Measurements from ENCODE around the gene RNLS.
A peak's percentile ranks its signal among the peaks of the same experiment; 100 is the strongest.
"Not testable (repeated sequence)": the region's sequence is repeated elsewhere in the genome, so short reads cannot be mapped to it uniquely, and the experiment has no call there.

Gene RNLS

DNA sequence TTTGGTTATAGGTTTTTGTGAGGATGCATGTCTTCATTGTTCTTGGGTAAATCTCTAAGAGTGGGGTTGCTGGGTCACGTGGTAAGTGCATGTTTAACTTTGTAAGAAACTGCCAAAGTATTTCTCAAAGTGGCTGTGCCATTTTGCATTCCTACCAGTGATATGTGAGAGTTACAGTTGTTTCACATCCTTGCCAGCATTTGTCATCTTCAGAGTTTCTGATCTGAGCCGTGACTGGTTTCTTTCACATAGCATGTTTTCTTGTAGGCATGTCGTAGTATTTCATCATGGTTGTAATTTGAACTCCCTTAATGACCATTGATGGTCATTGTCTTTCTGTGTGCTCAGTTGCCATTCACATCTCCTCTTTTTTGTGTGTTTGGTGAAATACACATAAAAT, 286.0 kb downstream of the RNLS start:
- no peaks in the 10 kb centered on the region for H3K4me1 Mint-ChIP-seq (ENCODE audit: low read depth in 2 of 2)
- no peak for DNase-seq
- no peaks in the 10 kb centered on the region for H3K9me3 Mint-ChIP-seq
- no peaks in the 10 kb centered on the region for H3K36me3 Mint-ChIP-seq (ENCODE audit: insufficient read depth)
- H3K27me3 Mint-ChIP-seq, result no peaks in the 10 kb centered on the region
- H3K27ac Mint-ChIP-seq, result no peak overlapping the region
- no peak overlapping the region for H3K4me3 Mint-ChIP-seq
- ATAC-seq (replicated peaks), result no peak

DNA sequence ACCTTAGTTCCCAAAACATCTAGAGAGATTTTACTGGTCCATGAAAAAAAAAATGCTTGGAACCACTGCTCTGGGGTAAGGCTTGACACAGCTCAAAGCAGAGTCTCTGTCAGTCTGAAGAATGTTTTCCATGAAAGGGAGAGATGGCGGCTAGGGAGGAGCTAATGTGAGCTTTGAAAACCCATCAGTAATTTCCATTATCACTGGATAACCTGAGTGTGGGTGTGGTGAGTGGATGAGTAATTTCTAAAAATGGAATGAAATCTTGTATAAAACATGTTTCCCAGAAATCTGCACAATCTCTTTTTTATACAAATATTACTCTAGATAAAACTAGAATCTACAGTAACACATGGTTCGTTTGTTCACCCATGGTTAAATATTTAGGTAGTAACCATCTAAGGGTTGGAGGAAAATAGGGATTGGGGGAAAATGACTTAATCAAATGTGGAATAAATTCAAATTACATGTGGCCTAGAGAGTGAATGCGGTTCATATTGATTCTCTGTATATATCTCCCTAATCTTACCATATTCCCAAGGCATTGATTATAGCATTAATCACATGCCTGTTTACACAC, 289.4 kb downstream of the RNLS start:
- Mint-ChIP-seq H3K9me3 (no peaks in the 10 kb centered on the region), H3K27me3 (no peaks in the 10 kb centered on the region), H3K4me1 (ENCODE audit: low read depth in 2 of 2) (no peaks in the 10 kb centered on the region), H3K27ac (no peak overlapping the region), H3K4me3 (no peak overlapping the region), H3K36me3 (ENCODE audit: insufficient read depth) (no peaks in the 10 kb centered on the region)
- ATAC-seq (replicated peaks) (no peak), DNase-seq (no peak)

DNA sequence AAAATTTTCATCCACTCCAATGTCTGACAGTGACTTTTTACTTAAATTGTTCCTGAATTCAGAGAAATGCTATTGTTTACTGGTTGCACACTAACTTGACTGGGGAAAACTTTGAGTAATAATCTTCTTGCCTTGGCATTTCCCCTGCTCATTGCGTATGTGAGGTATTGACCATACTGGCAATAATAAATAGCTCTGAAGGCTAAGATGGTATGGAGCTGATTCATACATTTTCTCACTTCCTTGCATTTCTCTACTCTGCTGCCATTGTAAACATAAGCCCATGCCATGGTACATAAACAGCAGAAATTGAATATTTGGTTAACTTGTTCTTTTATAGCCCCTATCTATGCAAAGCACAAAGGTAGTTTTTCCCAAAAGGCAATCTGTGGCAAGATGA, 290.0 kb downstream of the RNLS start:
- DNase-seq (no peak), ATAC-seq (replicated peaks) (no peak)
- Mint-ChIP-seq H3K4me1 (ENCODE audit: low read depth in 2 of 2) (no peaks in the 10 kb centered on the region), H3K27me3 (no peaks in the 10 kb centered on the region), H3K27ac (no peak overlapping the region), H3K4me3 (no peak overlapping the region), H3K36me3 (ENCODE audit: insufficient read depth) (no peaks in the 10 kb centered on the region), H3K9me3 (no peaks in the 10 kb centered on the region)

DNA sequence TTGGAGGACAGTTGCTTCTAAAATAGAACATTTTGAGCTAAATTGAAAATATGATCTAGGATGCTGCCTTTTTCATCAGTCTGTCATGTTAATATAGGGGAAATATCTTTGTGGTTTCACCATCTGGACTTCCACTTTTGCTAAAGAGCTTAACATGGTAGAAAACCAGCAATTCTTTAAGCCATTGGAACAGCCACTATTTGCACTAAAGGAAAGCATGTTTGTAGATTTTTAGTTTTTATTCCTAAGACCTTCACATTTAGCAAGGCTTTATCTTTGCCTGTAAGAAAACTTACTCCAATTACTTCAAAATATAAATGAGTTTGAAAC, 291.0 kb downstream of the RNLS start:
- ATAC-seq (replicated peaks) (no peak), DNase-seq (no peak)
- Mint-ChIP-seq H3K36me3 (ENCODE audit: insufficient read depth) (no peaks in the 10 kb centered on the region), H3K27me3 (no peaks in the 10 kb centered on the region), H3K4me1 (ENCODE audit: low read depth in 2 of 2) (no peaks in the 10 kb centered on the region), H3K27ac (no peak overlapping the region), H3K4me3 (no peak overlapping the region), H3K9me3 (no peaks in the 10 kb centered on the region)

DNA sequence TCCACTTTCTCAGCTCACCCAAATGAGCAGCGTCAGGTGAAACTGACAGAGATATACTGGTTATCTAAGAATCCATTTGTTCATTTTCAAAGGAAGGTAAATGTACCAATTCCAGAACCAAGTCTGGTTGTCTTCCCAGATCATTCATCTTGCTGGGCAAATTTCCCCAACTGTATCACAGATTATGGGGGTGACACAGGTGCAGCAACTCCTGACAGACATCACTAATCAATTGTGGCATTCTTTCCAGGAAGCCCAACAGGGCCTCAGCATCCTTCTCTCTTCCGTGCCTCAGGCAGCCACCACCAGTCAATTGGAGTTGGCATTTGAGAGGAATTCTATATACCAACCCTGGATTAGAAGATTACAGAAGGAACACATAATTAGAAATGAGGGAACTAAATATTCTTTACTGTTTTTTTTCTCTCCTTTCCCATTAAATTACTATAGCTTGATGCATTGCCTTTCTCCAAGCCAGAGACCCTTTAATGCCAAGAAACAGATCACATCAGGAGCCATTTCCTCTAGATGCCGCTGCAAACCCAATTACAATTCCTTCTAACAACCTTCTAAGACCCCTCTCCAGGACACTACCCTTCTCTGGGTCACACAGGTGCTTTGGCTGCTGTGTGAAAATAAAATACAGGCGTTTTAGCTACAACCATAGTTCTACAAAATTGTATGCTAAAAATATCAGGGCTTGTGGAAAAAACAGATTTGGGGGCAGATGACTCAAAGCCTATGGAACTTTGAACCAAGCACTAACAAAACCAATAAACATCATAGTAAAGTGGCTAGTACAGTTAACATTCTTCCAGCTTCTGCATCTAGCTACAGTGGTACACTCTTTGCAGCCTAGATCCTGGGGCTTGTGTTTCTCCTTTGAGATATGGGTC, 291.6 kb downstream of the RNLS start:
- DNase-seq (no peak), ATAC-seq (replicated peaks) (no peak)
- H3K9me3 Mint-ChIP-seq, result no peaks in the 10 kb centered on the region
- no peak overlapping the region for H3K27ac Mint-ChIP-seq
- H3K36me3 Mint-ChIP-seq (ENCODE audit: insufficient read depth), result no peaks in the 10 kb centered on the region
- no peaks in the 10 kb centered on the region for H3K27me3 Mint-ChIP-seq
- H3K4me1 Mint-ChIP-seq (ENCODE audit: low read depth in 2 of 2), result no peaks in the 10 kb centered on the region
- no peak overlapping the region for H3K4me3 Mint-ChIP-seq

DNA sequence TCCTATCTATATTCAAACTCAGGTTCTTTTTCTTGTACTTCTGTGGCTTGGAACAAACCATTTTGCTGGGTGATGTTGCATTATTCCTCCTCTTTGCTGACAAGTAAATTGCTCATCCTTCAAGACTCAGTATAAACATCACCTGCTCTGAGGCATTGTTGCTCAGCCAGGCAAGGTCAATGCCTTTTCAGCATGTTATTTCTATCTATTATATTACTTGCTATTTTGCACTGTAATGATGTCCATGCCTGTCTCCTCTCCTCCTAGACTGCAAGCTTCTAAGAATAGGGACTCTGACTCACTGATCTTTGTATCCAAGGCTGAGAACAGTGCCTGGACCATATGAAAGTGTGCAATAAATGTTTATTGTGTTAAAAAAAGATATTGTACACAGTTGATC, 293.8 kb downstream of the RNLS start:
- Mint-ChIP-seq H3K4me1 (ENCODE audit: low read depth in 2 of 2) (no peaks in the 10 kb centered on the region), H3K4me3 (no peak overlapping the region), H3K27me3 (no peaks in the 10 kb centered on the region), H3K9me3 (no peaks in the 10 kb centered on the region), H3K27ac (no peak overlapping the region), H3K36me3 (ENCODE audit: insufficient read depth) (no peaks in the 10 kb centered on the region)
- ATAC-seq (replicated peaks), result no peak
- DNase-seq, result no peak

DNA sequence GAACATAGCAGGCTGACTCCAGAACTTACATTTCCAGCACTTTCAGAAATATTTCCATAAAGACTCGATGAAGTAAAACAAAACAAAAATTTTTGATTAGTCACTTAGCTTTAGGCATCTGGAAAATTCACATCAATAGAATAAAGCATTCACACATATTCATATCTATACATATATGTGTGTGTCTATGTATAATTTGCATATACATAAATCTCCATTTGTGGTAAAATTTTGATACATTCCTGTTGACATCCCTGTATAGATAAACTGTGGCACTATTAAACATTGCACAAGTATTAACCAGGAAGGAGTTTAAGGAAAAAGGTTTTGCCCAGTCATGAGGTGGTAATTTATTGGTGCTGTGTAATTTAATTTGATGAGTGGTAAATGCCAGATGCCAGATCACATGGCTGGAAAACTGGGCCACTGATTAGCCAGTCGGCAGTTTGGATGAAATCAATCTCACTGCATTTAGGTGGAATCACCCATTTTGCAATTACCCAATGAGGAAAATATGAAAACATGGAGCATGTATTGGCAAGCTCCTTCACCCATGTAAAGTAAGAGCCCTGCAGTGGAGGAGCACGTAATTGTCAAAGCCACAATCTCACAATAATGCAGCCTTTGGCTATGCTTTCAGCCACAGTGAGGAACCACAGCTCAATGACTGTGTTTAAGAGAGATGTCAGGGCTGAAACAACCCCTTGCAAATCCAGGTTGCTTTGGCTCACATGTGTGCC, 294.6 kb downstream of the RNLS start:
- DNase-seq (no peak), ATAC-seq (replicated peaks) (no peak)

DNA sequence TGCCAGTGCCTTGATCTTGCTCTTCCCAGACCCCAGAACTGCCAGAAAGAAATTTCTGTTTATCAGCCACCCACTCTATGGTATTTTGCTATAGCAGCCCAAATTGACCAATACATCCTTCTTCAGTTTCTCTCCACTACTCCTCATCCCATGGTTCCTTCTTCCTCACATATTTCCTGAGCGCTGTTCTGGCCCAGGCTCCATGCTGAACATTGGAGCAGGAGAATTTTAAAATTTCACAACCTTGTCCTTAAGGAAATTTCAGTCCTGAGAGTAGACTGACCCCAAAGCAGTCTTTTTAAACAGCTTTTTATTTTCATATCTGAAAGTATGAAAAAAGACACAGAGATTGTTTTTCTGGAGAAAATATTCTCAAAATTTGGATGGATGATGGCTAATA, 297.1 kb downstream of the RNLS start:
- no peaks in the 10 kb centered on the region for H3K27me3 Mint-ChIP-seq
- ATAC-seq (replicated peaks), result no peak
- H3K9me3 Mint-ChIP-seq, result no peaks in the 10 kb centered on the region
- no peak overlapping the region for H3K27ac Mint-ChIP-seq
- peaks cover 0 to 8% of the 10 kb centered on the region in 2 donors for H3K4me1 Mint-ChIP-seq (ENCODE audit: low read depth in 2 of 2)
- no peak for DNase-seq
- no peaks in the 10 kb centered on the region for H3K36me3 Mint-ChIP-seq (ENCODE audit: insufficient read depth)
- H3K4me3 Mint-ChIP-seq, result no peak overlapping the region

More for the DNA sequence above, 294.6 kb downstream of the RNLS start:
- Mint-ChIP-seq H3K9me3 (no peaks in the 10 kb centered on the region), H3K4me1 (ENCODE audit: low read depth in 2 of 2) (no peaks in the 10 kb centered on the region), H3K36me3 (ENCODE audit: insufficient read depth) (no peaks in the 10 kb centered on the region), H3K4me3 (no peak overlapping the region), H3K27me3 (no peaks in the 10 kb centered on the region), H3K27ac (no peak overlapping the region)

DNA sequence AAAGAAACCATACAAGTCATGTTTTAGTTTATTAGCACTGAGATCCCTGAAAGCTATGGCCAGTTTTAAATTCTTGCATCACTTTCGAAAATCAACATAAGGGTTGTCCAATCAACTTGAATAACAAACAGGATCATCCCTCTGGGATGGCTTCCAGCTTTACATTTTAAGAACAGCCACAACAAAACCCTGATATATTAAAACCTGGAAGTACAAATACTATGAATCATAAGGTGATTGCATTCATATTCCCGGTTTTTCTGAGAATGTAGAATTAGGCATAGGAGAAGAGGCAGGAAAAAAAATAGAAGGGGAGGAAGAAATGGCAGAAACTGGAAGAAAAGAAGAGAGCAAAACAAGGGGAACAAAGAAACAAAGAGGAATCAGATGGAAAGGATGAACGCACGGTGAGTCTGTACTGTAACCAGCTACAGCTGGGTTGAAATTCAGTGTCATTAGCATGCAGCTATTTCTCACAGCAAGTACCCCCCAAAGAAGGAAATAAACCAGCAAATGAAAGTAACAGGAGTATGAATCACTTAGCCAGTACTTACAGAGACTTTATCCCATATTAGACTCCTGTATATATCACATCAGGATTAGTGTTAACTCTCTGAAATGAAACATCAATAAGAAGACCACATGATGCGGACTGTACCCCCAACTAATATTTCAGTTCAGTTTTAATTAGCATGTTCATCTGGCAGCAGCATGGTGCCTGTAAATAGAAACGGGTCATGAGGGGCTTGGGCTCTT, 301.3 kb downstream of the RNLS start:
- DNase-seq (no peak), ATAC-seq (replicated peaks) (no peak)
- no peaks in the 10 kb centered on the region for H3K27me3 Mint-ChIP-seq
- peaks cover 12 to 14% of the 10 kb centered on the region in 2 donors for H3K4me1 Mint-ChIP-seq (ENCODE audit: low read depth in 2 of 2)
- no peaks in the 10 kb centered on the region for H3K9me3 Mint-ChIP-seq
- no peaks in the 10 kb centered on the region for H3K36me3 Mint-ChIP-seq (ENCODE audit: insufficient read depth)
- H3K27ac Mint-ChIP-seq, result peak overlapping the region in 1 of 2 donors; percentile 1
- no peak overlapping the region for H3K4me3 Mint-ChIP-seq

DNA sequence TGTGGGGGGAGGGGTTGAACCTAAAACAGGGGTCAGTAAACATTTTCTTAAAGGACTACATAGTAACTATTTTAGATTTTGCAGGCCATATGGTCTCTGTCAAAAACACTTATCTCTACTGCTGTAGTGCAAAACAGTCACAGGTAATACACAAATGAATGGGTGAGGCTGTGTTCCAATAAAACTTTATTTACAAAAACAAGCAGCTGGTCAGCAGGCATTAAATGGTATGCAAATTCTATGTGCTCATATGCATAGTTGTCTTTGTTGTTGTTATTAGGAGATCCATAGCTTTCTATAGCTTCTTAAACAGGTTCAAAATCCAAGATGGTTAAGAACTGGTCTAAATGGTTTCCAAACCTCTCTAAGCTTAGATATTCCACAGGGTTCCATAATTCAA, 302.6 kb downstream of the RNLS start:
- Mint-ChIP-seq H3K4me1 (ENCODE audit: low read depth in 2 of 2) (peaks cover 12 to 14% of the 10 kb centered on the region in 2 donors), H3K27ac (no peak overlapping the region), H3K9me3 (no peaks in the 10 kb centered on the region), H3K36me3 (ENCODE audit: insufficient read depth) (no peaks in the 10 kb centered on the region), H3K27me3 (no peaks in the 10 kb centered on the region), H3K4me3 (no peak overlapping the region)
- no peak for DNase-seq
- ATAC-seq (replicated peaks), result no peak

DNA sequence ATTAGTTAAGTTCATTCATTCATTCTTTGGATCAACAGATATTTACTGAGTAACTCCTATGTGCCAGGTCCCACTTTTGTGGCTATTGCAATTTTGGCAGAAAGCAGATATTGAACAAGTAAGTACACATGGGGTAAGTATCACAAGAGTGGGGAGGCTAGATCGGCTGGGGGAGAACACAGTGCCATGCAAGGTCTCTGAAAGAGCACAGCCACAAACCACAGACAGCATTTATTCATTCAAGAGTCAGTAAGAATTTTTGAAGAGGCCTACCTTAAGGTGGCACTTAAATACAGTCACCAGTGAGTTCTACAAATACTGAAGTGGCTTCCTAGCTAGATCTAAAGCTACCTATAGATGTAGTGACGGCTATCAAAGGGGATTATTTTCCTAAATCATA, 304.2 kb downstream of the RNLS start:
- peaks cover 12 to 19% of the 10 kb centered on the region in 2 donors for H3K4me1 Mint-ChIP-seq (ENCODE audit: low read depth in 2 of 2)
- ATAC-seq (replicated peaks) (peak; percentile 29), DNase-seq (no peak)
- H3K36me3 Mint-ChIP-seq (ENCODE audit: insufficient read depth), result no peaks in the 10 kb centered on the region
- no peak overlapping the region for H3K4me3 Mint-ChIP-seq
- H3K27ac Mint-ChIP-seq, result peak overlapping the region in 1 of 2 donors; percentile 23
- no peaks in the 10 kb centered on the region for H3K27me3 Mint-ChIP-seq
- no peaks in the 10 kb centered on the region for H3K9me3 Mint-ChIP-seq

DNA sequence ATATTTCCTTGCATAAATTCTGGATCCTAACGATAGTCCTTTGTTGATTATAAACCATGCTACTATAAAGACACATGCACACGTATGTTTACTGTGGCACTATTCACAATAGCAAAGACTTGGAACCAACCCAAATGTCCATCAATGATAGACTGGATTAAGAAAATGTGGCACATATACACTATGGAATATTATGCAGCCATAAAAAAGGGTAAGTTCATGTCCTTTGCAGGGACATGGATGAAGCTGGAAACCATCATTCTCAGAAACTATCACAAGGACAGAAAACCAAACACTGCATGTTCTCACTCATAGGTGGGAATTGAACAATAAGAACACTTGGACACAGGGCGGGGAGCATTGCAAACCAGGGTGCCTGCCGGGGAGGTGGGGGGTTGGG, 306.2 kb downstream of the RNLS start:
- H3K9me3 Mint-ChIP-seq; H3K4me3 Mint-ChIP-seq; ATAC-seq (replicated peaks); H3K36me3 Mint-ChIP-seq (ENCODE audit: insufficient read depth); H3K27ac Mint-ChIP-seq; H3K27me3 Mint-ChIP-seq; DNase-seq: not testable (repeated sequence)
- peaks cover 12 to 19% of the 10 kb centered on the region in 2 donors for H3K4me1 Mint-ChIP-seq (ENCODE audit: low read depth in 2 of 2)

DNA sequence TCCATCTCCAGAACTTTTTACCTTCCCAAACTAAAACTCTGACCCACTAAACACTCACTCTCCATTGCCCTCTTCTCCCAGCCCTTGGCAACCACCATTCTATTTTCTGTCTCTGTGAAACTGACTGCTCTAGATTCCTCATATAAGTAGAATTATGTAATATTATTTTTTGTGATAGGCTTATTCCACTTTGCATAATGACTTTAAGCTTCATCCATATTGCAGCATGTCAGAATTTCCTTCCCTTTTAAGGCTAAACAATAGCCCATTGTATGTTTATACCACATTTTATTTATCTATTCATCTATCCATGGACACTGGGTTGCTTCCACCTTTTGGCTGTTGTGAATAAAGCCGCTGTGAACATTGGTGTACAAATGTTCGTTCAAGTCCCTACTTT, 308.8 kb downstream of the RNLS start:
- Mint-ChIP-seq H3K36me3 (ENCODE audit: insufficient read depth) (peaks cover 5% of the 10 kb centered on the region), H3K27ac (no peak overlapping the region), H3K9me3 (no peaks in the 10 kb centered on the region), H3K27me3 (no peaks in the 10 kb centered on the region), H3K4me3 (no peak overlapping the region), H3K4me1 (ENCODE audit: low read depth in 2 of 2) (peaks cover 24 to 29% of the 10 kb centered on the region in 2 donors)
- no peak for ATAC-seq (replicated peaks)
- DNase-seq, result no peak

Measured in effector memory CD8-positive, alpha-beta T cell (primary cell).